Thoracic aorta (tissue), 2 donors: ENCODE measurements around the gene SLC4A9. TPM values are rescaled to one million over a fixed set of nuclear protein-coding genes. Genes with fewer than 3 reads are reported as not detected.

Experiments
- ATAC-seq: fragments of 150-250 bp; one replicate; pipeline ENCODE4 v1.8.0; 2017; ENCODE audit warnings: low read depth; ENCODE audit not compliant: insufficient number of reproducible peaks, low FRiP score
- DNase-seq: peaks from one replicate; pipeline ENCODE4 v3.0.0-alpha.2; 2020; ENCODE audit warnings: low spot score
- H3K27ac ChIP-seq, 2 donors: fragments of 200-600 bp; sonication (generic); 1 replicate in 1 of 2; 2 replicates in 1 of 2; pipeline ENCODE4 v1.5.1; 2016; ENCODE audit warnings: mild to moderate bottlenecking in 2 of 2, moderate library complexity in 2 of 2
- H3K27me3 ChIP-seq: fragments of 200-600 bp; sonication (generic); replicated peaks from 2 replicates; pipeline ENCODE4 v1.6.0; 2016; ENCODE audit warnings: mild to moderate bottlenecking; ENCODE audit not compliant: insufficient read depth
- H3K36me3 ChIP-seq: fragments of 200-600 bp; sonication (generic); one replicate; pipeline ENCODE4 v1.5.1; 2016
- H3K4me1 ChIP-seq, 2 donors: fragments of 200-600 bp; sonication (generic); 1 replicate in 1 of 2; 2 replicates in 1 of 2; pipeline versions ENCODE4 v1.5.1 to v1.6.0; 2016; ENCODE audit warnings: low read depth in 2 of 2, mild to moderate bottlenecking in 1 of 2; ENCODE audit not compliant: control insufficient read depth in 1 of 2
- H3K4me3 ChIP-seq: fragments of 200-600 bp; sonication (generic); 2 replicates; pipeline ENCODE4 v1.5.1; 2016; ENCODE audit warnings: mild to moderate bottlenecking
- H3K9me3 ChIP-seq: fragments of 200-600 bp; sonication (generic); 2 replicates; pipeline ENCODE4 v1.5.1; 2016
- total RNA-seq, 2 donors: library from RNA; depleted of rRNA; stranded (reverse); fragments of >200 nt; gene quantifications; one replicate each; pipeline versions ENCODE4 v1.1.0 to v1.2.3, GENCODE V29; 2016
- TF ChIP-seq, protein P1 (sequence below): fragments of 200-600 bp; sonication (generic); IDR thresholded peaks from one replicate; pipeline ENCODE4 v1.5.1; 2019; ENCODE audit warnings: antibody characterized with exemption

The SLC4A9 gene
- total RNA-seq, 2 donors from 2014 or later = not detected

DNA sequence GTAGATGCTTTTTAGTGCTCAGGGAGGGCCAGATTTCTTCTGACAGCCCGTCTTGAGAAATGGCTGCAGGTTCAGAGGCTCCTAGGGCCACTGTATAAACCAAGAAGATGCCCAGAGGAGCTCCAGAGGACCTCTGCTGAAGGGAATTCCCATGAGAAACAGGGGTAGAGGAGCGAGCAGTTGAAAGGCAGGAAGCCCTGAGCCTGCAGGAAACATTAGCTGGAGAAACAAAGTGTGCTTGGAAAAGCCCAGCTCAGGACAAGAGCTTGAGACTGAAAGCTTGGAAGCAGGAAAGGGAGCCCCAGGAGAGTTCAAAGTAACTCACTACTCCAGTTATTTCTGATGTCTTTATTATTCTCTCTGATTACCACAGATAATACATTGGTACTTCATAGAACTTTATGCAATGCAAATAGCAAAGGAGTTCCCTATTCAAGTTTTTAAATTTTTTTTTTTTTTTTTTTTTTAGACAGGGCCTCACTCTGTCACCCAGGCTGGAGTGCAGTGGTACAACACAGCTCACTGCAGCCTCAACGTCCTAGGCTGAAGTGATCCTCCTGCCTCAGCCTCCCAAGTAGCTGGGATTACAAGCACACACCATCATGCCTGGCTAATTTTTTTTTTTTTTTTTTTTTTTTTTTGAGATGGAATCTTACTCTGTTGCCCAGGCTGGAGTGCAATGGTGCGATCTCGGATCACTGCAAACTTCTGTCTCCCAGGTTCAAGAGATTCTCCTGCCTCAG, 30.1 kb upstream of the SLC4A9 start:
- TF ChIP-seq, protein P1, sequence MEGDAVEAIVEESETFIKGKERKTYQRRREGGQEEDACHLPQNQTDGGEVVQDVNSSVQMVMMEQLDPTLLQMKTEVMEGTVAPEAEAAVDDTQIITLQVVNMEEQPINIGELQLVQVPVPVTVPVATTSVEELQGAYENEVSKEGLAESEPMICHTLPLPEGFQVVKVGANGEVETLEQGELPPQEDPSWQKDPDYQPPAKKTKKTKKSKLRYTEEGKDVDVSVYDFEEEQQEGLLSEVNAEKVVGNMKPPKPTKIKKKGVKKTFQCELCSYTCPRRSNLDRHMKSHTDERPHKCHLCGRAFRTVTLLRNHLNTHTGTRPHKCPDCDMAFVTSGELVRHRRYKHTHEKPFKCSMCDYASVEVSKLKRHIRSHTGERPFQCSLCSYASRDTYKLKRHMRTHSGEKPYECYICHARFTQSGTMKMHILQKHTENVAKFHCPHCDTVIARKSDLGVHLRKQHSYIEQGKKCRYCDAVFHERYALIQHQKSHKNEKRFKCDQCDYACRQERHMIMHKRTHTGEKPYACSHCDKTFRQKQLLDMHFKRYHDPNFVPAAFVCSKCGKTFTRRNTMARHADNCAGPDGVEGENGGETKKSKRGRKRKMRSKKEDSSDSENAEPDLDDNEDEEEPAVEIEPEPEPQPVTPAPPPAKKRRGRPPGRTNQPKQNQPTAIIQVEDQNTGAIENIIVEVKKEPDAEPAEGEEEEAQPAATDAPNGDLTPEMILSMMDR = no peak
- H3K9me3 ChIP-seq = no peaks in the 10 kb centered on the region
- H3K27ac ChIP-seq = no peak overlapping the region
- ATAC-seq = no peak
- peaks cover 0 to 11% of the 10 kb centered on the region in 2 donors for H3K4me1 ChIP-seq
- no peak for DNase-seq
- H3K4me3 ChIP-seq = no peak overlapping the region
- no peaks in the 10 kb centered on the region for H3K36me3 ChIP-seq
- H3K27me3 ChIP-seq = no peaks in the 10 kb centered on the region

DNA sequence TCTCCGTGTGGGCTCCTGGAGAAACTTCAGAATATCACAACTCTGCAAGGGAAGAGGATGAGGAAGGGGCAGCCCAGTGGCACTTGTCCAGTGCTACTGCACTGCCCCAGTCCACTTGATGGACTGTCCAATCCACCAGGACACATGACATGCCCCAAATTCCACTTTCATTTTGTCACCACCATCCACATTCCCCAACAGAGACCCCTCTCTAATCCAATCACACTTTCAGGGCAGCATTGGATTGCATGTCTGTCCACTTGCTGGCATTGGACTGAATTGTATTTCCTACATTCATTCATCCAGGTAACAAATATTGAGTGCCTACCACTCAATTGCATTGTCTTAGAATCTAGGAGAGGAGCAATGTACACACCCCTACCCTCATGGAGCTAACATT, 28.4 kb upstream of the SLC4A9 start:
- no peak for DNase-seq
- Histone ChIP-seq H3K4me3 (no peak overlapping the region), H3K9me3 (no peaks in the 10 kb centered on the region), H3K36me3 (no peaks in the 10 kb centered on the region), H3K4me1 (peaks cover 3 to 18% of the 10 kb centered on the region in 2 donors), H3K27ac (no peak overlapping the region), H3K27me3 (no peaks in the 10 kb centered on the region)
- TF ChIP-seq, protein P1 = no peak
- no peak for ATAC-seq

DNA sequence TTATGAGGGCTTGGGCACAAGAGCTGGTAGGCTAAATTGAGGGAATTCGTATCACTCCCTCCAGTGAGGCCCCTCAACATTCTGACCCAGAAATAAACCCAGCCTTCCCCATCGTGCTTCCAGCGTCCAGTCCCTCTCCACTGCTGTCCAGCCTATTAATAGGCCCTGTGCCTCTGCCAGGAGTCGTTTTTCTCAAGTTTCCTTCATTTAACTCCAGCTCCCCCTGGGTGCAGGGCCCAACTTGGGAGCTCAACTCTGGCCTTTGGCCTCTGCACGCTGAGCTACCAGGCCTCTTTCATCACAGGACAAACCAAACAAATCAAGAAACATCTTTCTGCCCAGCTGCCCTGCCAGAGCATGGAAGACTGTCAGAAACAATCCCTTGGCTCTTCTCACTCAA, 23.6 kb upstream of the SLC4A9 start:
- Histone ChIP-seq H3K9me3 (no peaks in the 10 kb centered on the region), H3K4me1 (peaks cover 8 to 31% of the 10 kb centered on the region in 2 donors), H3K27ac (peak overlapping the region; percentile 53 to 69), H3K36me3 (no peaks in the 10 kb centered on the region), H3K27me3 (no peaks in the 10 kb centered on the region), H3K4me3 (no peak overlapping the region)
- ATAC-seq (no peak), DNase-seq (no peak)
- TF ChIP-seq, protein P1 = no peak

DNA sequence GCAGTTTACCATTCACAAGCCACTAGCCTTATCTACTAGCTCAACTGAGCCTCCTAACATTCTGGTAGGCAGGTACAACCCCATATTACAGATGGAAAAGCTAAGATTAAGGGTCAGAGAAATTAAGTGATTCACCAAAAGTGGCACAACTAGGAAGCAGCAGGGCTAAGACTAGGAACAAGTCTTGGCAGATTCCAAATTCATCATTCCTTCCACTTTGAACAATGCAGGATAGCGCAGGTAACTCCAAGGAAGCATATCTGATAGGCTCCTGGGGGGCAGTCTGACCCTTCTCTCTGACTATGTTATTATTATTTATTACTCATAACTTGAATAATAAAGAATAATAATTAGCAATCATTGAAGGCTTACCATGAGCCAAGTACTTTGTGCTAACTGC, 22.1 kb upstream of the SLC4A9 start:
- no peak overlapping the region for H3K4me3 ChIP-seq
- no peaks in the 10 kb centered on the region for H3K9me3 ChIP-seq
- TF ChIP-seq, protein P1 = no peak
- DNase-seq (no peak), ATAC-seq (no peak)
- H3K27me3 ChIP-seq = no peaks in the 10 kb centered on the region
- H3K27ac ChIP-seq = no peak overlapping the region
- H3K36me3 ChIP-seq = no peaks in the 10 kb centered on the region
- H3K4me1 ChIP-seq = peaks cover 11 to 45% of the 10 kb centered on the region in 2 donors

DNA sequence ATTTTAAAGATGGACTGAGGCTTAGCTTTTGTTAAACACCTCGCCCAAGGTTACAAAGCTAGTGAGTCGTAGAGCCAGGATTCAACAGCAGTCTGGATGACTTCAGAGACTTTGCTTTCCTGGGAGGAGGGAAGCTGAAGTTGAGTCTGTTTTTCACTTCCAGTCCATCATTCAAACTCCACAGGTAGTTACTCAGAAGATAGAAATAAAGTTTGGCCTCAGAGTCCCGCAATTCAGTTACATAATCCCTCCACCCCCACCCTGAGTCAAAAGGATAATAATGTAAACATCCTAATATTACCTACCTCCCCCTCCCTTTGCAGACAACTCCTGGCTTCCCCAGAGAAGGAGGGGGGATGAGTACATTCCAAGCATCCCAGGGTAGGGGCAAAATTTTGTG, 21.7 kb upstream of the SLC4A9 start:
- no peak overlapping the region for H3K27ac ChIP-seq
- ATAC-seq (no peak), DNase-seq (no peak)
- TF ChIP-seq, protein P1 = no peak
- H3K4me3 ChIP-seq = no peak overlapping the region
- no peaks in the 10 kb centered on the region for H3K27me3 ChIP-seq
- peaks cover 11 to 45% of the 10 kb centered on the region in 2 donors for H3K4me1 ChIP-seq
- H3K36me3 ChIP-seq = no peaks in the 10 kb centered on the region
- H3K9me3 ChIP-seq = no peaks in the 10 kb centered on the region
